BE2C (cell line): ENCODE measurements around the gene OCA2.

ENCODE experiments used
- DNase-seq: peaks from one replicate; pipeline ENCODE4 v3.0.0-alpha.2; 2020
- H3K27me3 ChIP-seq: fragments of 250-450 bp; sonication (Bioruptor Pico); 2 replicates; pipeline ENCODE4 v1.5.1; 2020; ENCODE audit warnings: mild to moderate bottlenecking
- H3K36me3 ChIP-seq: fragments of 250-450 bp; sonication (Bioruptor Pico); 2 replicates; pipeline ENCODE4 v1.5.1; 2020; ENCODE audit warnings: mild to moderate bottlenecking
- H3K4me1 ChIP-seq: fragments of 250-450 bp; sonication (Bioruptor Pico); 2 replicates; pipeline ENCODE4 v1.5.1; 2020
- H3K4me3 ChIP-seq: 2 replicates; pipeline ENCODE4 v1.5.1; 2011; ENCODE audit warnings: low read depth, low read length
- H3K9me3 ChIP-seq: fragments of 250-450 bp; sonication (Bioruptor Pico); 2 replicates; pipeline ENCODE4 v1.5.1; 2020
- TF ChIP-seq, protein P1 (sequence below): IDR thresholded peaks from 2 replicates; pipeline ENCODE4 v1.5.1; 2012; ENCODE audit warnings: mild to moderate bottlenecking, low read depth, low read length

Gene OCA2

DNA sequence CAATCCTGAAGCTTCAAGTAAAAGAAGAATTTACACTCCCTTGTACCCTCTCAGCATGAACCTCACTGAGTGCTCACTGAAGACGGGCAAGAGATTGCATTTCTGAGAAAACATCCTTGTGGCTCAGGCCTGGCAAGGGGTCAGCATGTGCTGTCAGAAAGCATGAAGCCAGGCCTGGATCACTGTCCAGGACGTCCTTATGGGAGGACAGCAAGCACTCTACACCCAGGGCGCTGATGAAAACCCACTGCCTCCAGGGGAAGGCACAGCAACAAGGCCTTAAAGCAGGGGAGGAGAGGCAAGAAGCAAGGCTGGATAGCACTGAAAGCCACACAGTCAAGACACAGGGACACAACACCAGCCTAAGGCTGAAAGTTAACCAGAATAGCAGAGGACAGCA is 315.4 kb downstream of the OCA2 start:
- Histone ChIP-seq H3K4me3 (no peak overlapping the region), H3K36me3 (no peaks in the 10 kb centered on the region), H3K4me1 (no peaks in the 10 kb centered on the region), H3K27me3 (no peaks in the 10 kb centered on the region), H3K9me3 (no peaks in the 10 kb centered on the region)
- TF ChIP-seq, protein P1, sequence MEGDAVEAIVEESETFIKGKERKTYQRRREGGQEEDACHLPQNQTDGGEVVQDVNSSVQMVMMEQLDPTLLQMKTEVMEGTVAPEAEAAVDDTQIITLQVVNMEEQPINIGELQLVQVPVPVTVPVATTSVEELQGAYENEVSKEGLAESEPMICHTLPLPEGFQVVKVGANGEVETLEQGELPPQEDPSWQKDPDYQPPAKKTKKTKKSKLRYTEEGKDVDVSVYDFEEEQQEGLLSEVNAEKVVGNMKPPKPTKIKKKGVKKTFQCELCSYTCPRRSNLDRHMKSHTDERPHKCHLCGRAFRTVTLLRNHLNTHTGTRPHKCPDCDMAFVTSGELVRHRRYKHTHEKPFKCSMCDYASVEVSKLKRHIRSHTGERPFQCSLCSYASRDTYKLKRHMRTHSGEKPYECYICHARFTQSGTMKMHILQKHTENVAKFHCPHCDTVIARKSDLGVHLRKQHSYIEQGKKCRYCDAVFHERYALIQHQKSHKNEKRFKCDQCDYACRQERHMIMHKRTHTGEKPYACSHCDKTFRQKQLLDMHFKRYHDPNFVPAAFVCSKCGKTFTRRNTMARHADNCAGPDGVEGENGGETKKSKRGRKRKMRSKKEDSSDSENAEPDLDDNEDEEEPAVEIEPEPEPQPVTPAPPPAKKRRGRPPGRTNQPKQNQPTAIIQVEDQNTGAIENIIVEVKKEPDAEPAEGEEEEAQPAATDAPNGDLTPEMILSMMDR, result no peak
- DNase-seq, result no peak

DNA sequence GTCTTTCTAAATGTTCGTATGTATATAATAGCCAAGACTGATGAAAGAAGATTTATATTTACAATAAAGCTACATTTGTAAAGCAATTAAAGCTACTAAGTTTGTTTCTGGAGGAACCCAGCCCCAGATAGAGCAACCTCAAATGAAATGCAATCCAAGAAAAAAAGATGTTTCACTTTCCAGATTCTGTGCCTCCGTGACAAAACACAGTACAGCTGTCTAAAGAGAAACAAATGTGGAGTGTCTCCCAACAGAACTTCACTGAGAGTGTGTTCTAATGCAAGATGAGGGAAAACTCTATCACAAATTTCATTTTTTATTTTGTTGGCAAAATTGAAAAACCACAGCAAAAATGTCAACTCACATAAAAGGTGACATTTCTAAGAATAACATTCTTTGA is 317.0 kb downstream of the OCA2 start:
- Histone ChIP-seq H3K4me3 (no peak overlapping the region), H3K9me3 (no peaks in the 10 kb centered on the region), H3K27me3 (no peaks in the 10 kb centered on the region), H3K36me3 (no peaks in the 10 kb centered on the region), H3K4me1 (no peaks in the 10 kb centered on the region)
- TF ChIP-seq, protein P1, result no peak
- no peak for DNase-seq

DNA sequence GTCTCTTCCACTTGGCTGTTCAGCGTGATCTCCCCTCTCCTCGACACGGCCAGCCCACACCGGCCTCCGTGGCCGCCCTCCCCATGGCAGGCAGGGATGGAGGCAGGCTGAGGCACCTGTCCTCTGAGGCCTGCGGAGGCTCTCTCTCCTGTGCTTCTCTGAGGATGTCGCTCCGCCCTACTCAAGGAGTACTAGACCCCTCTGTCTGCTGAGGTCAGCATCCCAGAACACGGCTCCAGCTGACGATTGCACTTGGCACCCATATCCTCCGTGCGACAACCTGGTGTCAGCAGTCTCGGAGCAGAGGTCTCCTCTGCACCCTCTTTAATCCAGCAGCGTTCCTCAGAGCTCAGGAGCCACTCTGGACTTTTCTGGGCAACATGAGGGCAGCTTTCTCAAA is 322.6 kb downstream of the OCA2 start:
- Histone ChIP-seq H3K27me3 (no peaks in the 10 kb centered on the region), H3K4me3 (no peak overlapping the region), H3K9me3 (no peaks in the 10 kb centered on the region), H3K36me3 (no peaks in the 10 kb centered on the region), H3K4me1 (no peaks in the 10 kb centered on the region)
- DNase-seq, result no peak
- TF ChIP-seq, protein P1, result no peak

DNA sequence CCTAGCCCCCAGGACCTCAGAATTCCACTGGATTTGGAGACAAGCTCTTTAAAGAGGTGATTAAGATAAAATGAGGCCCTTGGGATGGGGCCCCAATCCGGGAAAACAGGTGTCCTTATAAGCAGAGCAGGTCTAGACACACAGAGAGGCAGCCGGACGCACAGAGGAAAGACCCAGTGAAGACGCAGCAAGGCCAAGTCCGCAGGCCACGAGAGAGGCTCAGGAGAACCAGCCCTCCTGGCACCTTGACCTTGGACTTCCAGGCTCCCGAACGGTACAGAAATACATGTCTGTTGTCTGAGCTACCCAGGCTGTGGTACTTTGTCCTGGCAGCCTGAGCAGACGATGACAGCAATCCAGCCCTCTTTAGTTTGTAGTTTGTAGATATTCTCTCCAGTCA is 324.5 kb downstream of the OCA2 start:
- DNase-seq, result no peak
- Histone ChIP-seq H3K4me3 (no peak overlapping the region), H3K36me3 (no peaks in the 10 kb centered on the region), H3K9me3 (no peaks in the 10 kb centered on the region), H3K4me1 (no peaks in the 10 kb centered on the region), H3K27me3 (no peaks in the 10 kb centered on the region)
- TF ChIP-seq, protein P1, result no peak

DNA sequence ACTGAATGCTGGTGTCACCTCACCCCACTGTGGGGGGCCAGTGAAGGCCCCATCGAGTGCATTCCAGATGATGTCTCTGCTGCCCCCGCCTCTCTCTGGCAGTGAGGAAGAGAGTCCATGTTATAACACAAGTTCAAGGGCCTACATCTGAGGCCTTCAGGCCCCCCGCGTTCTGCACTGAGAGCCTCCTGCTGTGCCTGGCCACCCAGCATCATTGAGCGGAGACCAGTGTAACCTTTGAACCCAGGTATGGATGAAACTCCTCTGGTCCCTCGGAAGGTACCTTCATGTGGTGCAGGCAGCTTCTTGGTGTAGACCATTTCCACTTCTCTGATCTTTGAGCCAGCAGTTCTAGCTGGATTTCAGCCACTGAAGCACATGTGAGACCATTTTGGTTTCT is 324.9 kb downstream of the OCA2 start:
- Histone ChIP-seq H3K4me1 (no peaks in the 10 kb centered on the region), H3K27me3 (no peaks in the 10 kb centered on the region), H3K36me3 (no peaks in the 10 kb centered on the region), H3K4me3 (no peak overlapping the region), H3K9me3 (no peaks in the 10 kb centered on the region)
- TF ChIP-seq, protein P1, result no peak
- no peak for DNase-seq

DNA sequence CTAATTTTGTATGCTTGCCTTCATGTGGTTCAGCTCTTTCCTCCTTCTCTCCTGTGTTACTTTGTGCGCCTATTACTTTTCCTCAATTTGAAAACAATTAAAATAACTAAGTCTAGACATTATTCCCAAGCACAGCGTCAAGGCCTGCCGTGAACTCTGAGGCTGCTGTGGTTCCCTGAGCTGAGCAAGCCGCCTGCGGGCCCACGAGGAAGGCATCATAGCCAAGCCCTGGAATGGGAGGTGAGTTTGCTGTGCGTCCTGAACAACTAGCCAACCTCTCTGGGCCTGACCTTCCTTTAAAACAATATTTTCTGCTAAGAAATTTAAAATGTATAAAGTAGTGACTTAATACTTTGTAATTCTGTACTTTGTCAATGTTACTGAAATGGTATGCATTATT is 327.2 kb downstream of the OCA2 start:
- no peak for DNase-seq
- H3K36me3 ChIP-seq, result no peaks in the 10 kb centered on the region
- no peak overlapping the region for H3K4me3 ChIP-seq
- no peaks in the 10 kb centered on the region for H3K9me3 ChIP-seq
- TF ChIP-seq, protein P1, result no peak
- H3K4me1 ChIP-seq, result no peaks in the 10 kb centered on the region
- H3K27me3 ChIP-seq, result no peaks in the 10 kb centered on the region
